K562 (cell line): ENCODE data around the gene CMTM8. TPM values are rescaled to one million over a fixed set of nuclear protein-coding genes. Genes with fewer than 3 reads are reported as not detected.

Experiments
- ATAC-seq: fragments of 200-7000 bp; cut with Tn5 transposase; 3 replicates; pipeline ENCODE4 v1.9.1; 2020; ENCODE audit warnings: moderate library complexity
- BruUV-seq: library from RNA; stranded (reverse); fragments of 400-500 nt; replicated peaks from 2 replicates; lab custom pipeline; 2021; lab: Mats Ljungman, UMichigan
- CTCF ChIA-PET: fragments of 300-600 bp; formaldehyde crosslinking; extraction: SDS; loops from one replicate; lab custom pipeline; 2021; ENCODE audit warnings: low intra/inter-chr PET ratio; lab: Yijun Ruan, JAX
- POLR2A ChIA-PET: fragments of 300-600, 350-650 bp; sonication (Branson Sonifier 250); formaldehyde crosslinking; extraction: SDS; loops from one replicate; lab custom pipeline; 2021; ENCODE audit warnings: antibody characterized with exemption, inconsistent platforms; lab: Yijun Ruan, JAX
- DNase-seq, 4 experiments: peaks; one replicate each; pipeline versions ENCODE4 v3.0.0 to v3.0.0-alpha.2; 2011 to 2018; ENCODE audit warnings: low spot score in 3 of 4, mixed read lengths in 3 of 4; ENCODE audit errors: extremely low read depth in 1 of 4
- FAIRE-seq: peaks from 2 replicates; lab custom pipeline; 2011; peaks lifted over from hg19 to GRCh38; lab: Jason Lieb, UNC
- H2AFZ ChIP-seq: 2 replicates; pipeline ENCODE4 v1.6.0; 2011; ENCODE audit warnings: low read depth, low read length, control low read depth, inconsistent platforms
- H3K27ac ChIP-seq: fragments of 200-600 bp; 3 replicates; pipeline ENCODE4 v1.8.0; 2011; ENCODE audit warnings: low read depth, mild to moderate bottlenecking, control low read depth, inconsistent platforms, low read length, moderate library complexity, mixed read lengths; ENCODE audit errors: extremely low read depth
- H3K27me3 ChIP-seq, 2 experiments: fragments of 300-600 bp in 1 of 2; 2 replicates in 1 of 2; 3 replicates in 1 of 2; pipeline versions ENCODE4 v1.6.0 to v1.8.0; 2011; ENCODE audit warnings: inconsistent platforms in 2 of 2, low read length in 2 of 2, mild to moderate bottlenecking in 1 of 2, mixed read lengths in 1 of 2, moderate library complexity in 1 of 2; ENCODE audit not compliant: control insufficient read depth in 2 of 2, insufficient read depth in 2 of 2
- H3K36me3 ChIP-seq: fragments of 300-600 bp; 3 replicates; pipeline ENCODE4 v1.8.0; 2011; ENCODE audit warnings: mild to moderate bottlenecking, low read length, inconsistent platforms; ENCODE audit not compliant: control insufficient read depth, insufficient read depth
- H3K4me1 ChIP-seq, 2 experiments: fragments of 200-600 bp in 1 of 2; replicated peaks in 1 of 2; 2 replicates in 1 of 2; 3 replicates in 1 of 2; pipeline versions ENCODE4 v1.5.1 to v1.8.0; 2011; ENCODE audit warnings: inconsistent platforms in 2 of 2, low read length in 2 of 2, mild to moderate bottlenecking in 1 of 2, mixed read lengths in 1 of 2, moderate library complexity in 1 of 2; ENCODE audit not compliant: control insufficient read depth in 2 of 2, insufficient read depth in 2 of 2
- H3K4me2 ChIP-seq: 2 replicates; pipeline ENCODE4 v1.6.1; 2011; ENCODE audit warnings: low read length, control low read depth, inconsistent platforms, mixed read lengths; ENCODE audit not compliant: insufficient read depth
- H3K4me3 ChIP-seq: fragments of 200-600 bp; sonication (generic), shearing (Covaris generic); 2 replicates; pipeline ENCODE4 v1.5.1; 2016; ENCODE audit warnings: control low read depth, inconsistent platforms
- H3K79me2 ChIP-seq: fragments of 200-600 bp; 3 replicates; pipeline ENCODE4 v1.8.0; 2011; ENCODE audit warnings: low read length, inconsistent platforms; ENCODE audit not compliant: control insufficient read depth, insufficient read depth
- H3K9ac ChIP-seq, 2 experiments: 2 replicates each; pipeline versions ENCODE4 v1.6.0 to v1.6.1; 2011; ENCODE audit warnings: low read depth in 2 of 2, low read length in 2 of 2, control low read depth in 1 of 2, inconsistent platforms in 1 of 2, mild to moderate bottlenecking in 1 of 2, mixed read lengths in 1 of 2; ENCODE audit not compliant: insufficient read depth in 1 of 2
- H3K9me1 ChIP-seq: one replicate; pipeline ENCODE4 v1.6.0; 2011; ENCODE audit warnings: inconsistent platforms, mild to moderate bottlenecking, low read length, moderate library complexity; ENCODE audit not compliant: control insufficient read depth, insufficient read depth
- H3K9me3 ChIP-seq: replicated peaks from 2 replicates; pipeline ENCODE4 v1.5.1; 2011; ENCODE audit warnings: low read depth, low read length, inconsistent platforms; ENCODE audit not compliant: control insufficient read depth, insufficient read depth
- H4K20me1 ChIP-seq: replicated peaks from 2 replicates; pipeline ENCODE4 v1.6.1; 2011; ENCODE audit warnings: low read length, inconsistent platforms, mixed read lengths; ENCODE audit not compliant: control insufficient read depth, insufficient read depth
- BRF1 ChIP-seq: IDR thresholded peaks from 3 replicates; pipeline ENCODE4 v1.6.1; 2011; ENCODE audit warnings: borderline replicate concordance, mild to moderate bottlenecking; ENCODE audit not compliant: insufficient read length; ENCODE audit errors: extremely low read depth
- CREM ChIP-seq: IDR thresholded peaks from 2 replicates; pipeline ENCODE4 v1.6.1; 2014; ENCODE audit warnings: antibody characterized with exemption, low read depth
- ERF ChIP-seq: fragments of 450-650 bp; formaldehyde crosslinking; IDR thresholded peaks from 2 replicates; pipeline ENCODE4 v1.4.0; 2020; ENCODE audit warnings: mild to moderate bottlenecking, mixed read lengths
- KLF16 ChIP-seq: IDR thresholded peaks from 2 replicates; pipeline ENCODE4 v1.6.1; 2016; ENCODE audit warnings: antibody characterized with exemption
- NR2C1 ChIP-seq, 2 experiments: fragments of 450-650 bp; IDR thresholded peaks; 2 replicates each; pipeline ENCODE4 v1.6.1; 2017; ENCODE audit warnings: mild to moderate bottlenecking in 2 of 2, antibody characterized with exemption in 1 of 2, inconsistent platforms in 1 of 2, missing compliant biosample characterization in 1 of 2, missing genetic modification characterization in 1 of 2
- PTRF ChIP-seq: fragments of 450-650 bp; IDR thresholded peaks from 2 replicates; pipeline ENCODE4 v1.6.1; 2016; ENCODE audit warnings: mild to moderate bottlenecking, missing genetic modification characterization, missing compliant biosample characterization
- RAD51 ChIP-seq: fragments of 450-650 bp; IDR thresholded peaks from 2 replicates; pipeline ENCODE4 v1.7.1; 2016; ENCODE audit warnings: low read depth, mild to moderate bottlenecking, borderline replicate concordance
- ZC3H8 ChIP-seq: fragments of 450-650 bp; IDR thresholded peaks from 2 replicates; pipeline ENCODE4 v1.6.1; 2017
- ZNF143 ChIP-seq: sonication (generic); formaldehyde crosslinking; IDR thresholded peaks from 2 replicates; pipeline ENCODE4 v1.9.0; 2022; ENCODE audit warnings: mild to moderate bottlenecking, missing genetic modification reagents
- ZNF584 ChIP-seq: fragments of 200-800 bp; sonication (Bioruptor generic); IDR thresholded peaks from 2 replicates; pipeline ENCODE4 v1.6.1; 2016; ENCODE audit warnings: low read depth, mild to moderate bottlenecking, missing genetic modification characterization, missing compliant biosample characterization
- ZSCAN32 ChIP-seq: fragments of 450-650 bp; formaldehyde crosslinking; IDR thresholded peaks from 2 replicates; pipeline ENCODE4 v1.4.0; 2020; ENCODE audit warnings: mild to moderate bottlenecking, moderate library complexity
- WGBS: fragments of 100-300 bp; shearing (Covaris generic); methylation state at CpG from one replicate; pipeline ENCODE4 v1.1.6; 2016; ENCODE audit warnings: low coverage, mixed read lengths; ENCODE audit not compliant: insufficient coverage; ENCODE audit errors: missing lambda C conversion rate; 5-methylcytosine and 5-hydroxymethylcytosine counted together
- in situ Hi-C: fragments of 300-500 bp; cut with MboI; formaldehyde crosslinking; loops from 4 replicates; pipeline ENCODE4 v1.15.0; 2018; ENCODE audit warnings: inconsistent platforms, mixed read lengths
- intact Hi-C: fragments of 100-400 bp; cut with micrococcal nuclease; formaldehyde crosslinking; loops from 2 replicates; pipeline ENCODE4 v1.14.2; 2022
- polyA plus RNA-seq, 8 experiments: library from polyadenylated mRNA; depleted of rRNA in 4 of 8; stranded (reverse) in 5 of 8; unstranded in 3 of 8; fragments of >200 nt; fragmentation: Nextera tagmentation in 2 of 8; fragmentation: Illumina TruSeq in 1 of 8; extraction: Ambion mirVana in 2 of 8; extraction: Trizol in 1 of 8; gene quantifications; 2 replicates each; pipeline versions ENCODE4 v1.2.1 to v1.2.3, GENCODE V29; 2011 to 2014; ENCODE audit warnings: inconsistent platforms in 1 of 8, missing spikeins in 1 of 8
- total RNA-seq, 7 experiments: library from RNA; depleted of rRNA in 6 of 7; stranded (reverse); fragments of >200 nt in 6 of 7; fragmentation: Illumina TruSeq in 2 of 7; extraction: Trizol in 2 of 7; gene quantifications; 2 replicates each; pipeline versions ENCODE4 v1.2.1 to v1.2.3, GENCODE V29; 2011 to 2021; ENCODE audit warnings: low replicate concordance in 1 of 7
- TF ChIP-seq, protein P1 (sequence below): sonication (generic); formaldehyde crosslinking; IDR thresholded peaks from 2 replicates; pipeline ENCODE4 v1.8.0; 2022; ENCODE audit warnings: mild to moderate bottlenecking, missing genetic modification reagents
- TF ChIP-seq, protein P2 (sequence below), 2 experiments: fragments of 450-650 bp; IDR thresholded peaks; 2 replicates each; pipeline ENCODE4 v1.6.1; 2016

The CMTM8 gene
- total and polyA plus RNA-seq, 9 of the 15 experiments (the other 6 are each of a cell fraction or from before 2014, with no cell fraction given): not detected

DNA sequence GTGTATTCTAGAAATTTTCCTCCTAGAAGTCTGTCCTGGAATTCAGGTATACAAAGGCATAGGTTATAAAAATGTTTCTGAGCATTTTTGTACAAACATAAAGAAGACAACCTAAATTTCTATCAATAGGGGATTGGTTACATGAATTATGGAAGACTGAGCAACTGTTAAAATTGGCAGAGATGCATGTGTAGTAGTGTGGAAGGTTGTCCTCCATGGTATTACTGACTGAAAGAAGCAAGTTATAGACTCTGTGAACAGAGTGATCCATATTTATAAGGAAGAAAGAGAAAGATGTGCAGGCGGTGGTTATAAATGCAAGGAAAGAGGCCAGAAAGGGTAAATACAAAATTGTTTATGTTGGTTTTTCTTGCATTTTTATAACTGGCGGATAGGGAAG is 114.9 kb downstream of the CMTM8 start:
- no peaks in the 10 kb centered on the region for H3K4me1 ChIP-seq
- in situ Hi-C loops (no loop called here), intact Hi-C loops (no loop called here)
- H3K27ac ChIP-seq: no peak overlapping the region
- peaks cover 3% of the 10 kb centered on the region; the same call in 1 of the 2 replicates for H4K20me1 ChIP-seq
- FAIRE-seq: no peak
- TF ChIP-seq ZC3H8: no peak
- TF ChIP-seq ZNF143 (CRISPR knock-in tag): no peak
- TF ChIP-seq BRF1: no peak
- TF ChIP-seq, protein P1, sequence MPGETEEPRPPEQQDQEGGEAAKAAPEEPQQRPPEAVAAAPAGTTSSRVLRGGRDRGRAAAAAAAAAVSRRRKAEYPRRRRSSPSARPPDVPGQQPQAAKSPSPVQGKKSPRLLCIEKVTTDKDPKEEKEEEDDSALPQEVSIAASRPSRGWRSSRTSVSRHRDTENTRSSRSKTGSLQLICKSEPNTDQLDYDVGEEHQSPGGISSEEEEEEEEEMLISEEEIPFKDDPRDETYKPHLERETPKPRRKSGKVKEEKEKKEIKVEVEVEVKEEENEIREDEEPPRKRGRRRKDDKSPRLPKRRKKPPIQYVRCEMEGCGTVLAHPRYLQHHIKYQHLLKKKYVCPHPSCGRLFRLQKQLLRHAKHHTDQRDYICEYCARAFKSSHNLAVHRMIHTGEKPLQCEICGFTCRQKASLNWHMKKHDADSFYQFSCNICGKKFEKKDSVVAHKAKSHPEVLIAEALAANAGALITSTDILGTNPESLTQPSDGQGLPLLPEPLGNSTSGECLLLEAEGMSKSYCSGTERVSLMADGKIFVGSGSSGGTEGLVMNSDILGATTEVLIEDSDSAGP (CRISPR knock-in tag): no peak
- no peak for TF ChIP-seq ZSCAN32 (CRISPR knock-in tag)
- no peak for TF ChIP-seq ZNF584 (CRISPR knock-in tag)
- TF ChIP-seq CREM: no peak
- no peak for TF ChIP-seq PTRF
- TF ChIP-seq NR2C1 (IDR thresholded peaks at IDR 0.05): no peak
- no peak for TF ChIP-seq NR2C1 (tag; IDR thresholded peaks at IDR 0.05)
- no peak for TF ChIP-seq RAD51
- TF ChIP-seq, protein P2, sequence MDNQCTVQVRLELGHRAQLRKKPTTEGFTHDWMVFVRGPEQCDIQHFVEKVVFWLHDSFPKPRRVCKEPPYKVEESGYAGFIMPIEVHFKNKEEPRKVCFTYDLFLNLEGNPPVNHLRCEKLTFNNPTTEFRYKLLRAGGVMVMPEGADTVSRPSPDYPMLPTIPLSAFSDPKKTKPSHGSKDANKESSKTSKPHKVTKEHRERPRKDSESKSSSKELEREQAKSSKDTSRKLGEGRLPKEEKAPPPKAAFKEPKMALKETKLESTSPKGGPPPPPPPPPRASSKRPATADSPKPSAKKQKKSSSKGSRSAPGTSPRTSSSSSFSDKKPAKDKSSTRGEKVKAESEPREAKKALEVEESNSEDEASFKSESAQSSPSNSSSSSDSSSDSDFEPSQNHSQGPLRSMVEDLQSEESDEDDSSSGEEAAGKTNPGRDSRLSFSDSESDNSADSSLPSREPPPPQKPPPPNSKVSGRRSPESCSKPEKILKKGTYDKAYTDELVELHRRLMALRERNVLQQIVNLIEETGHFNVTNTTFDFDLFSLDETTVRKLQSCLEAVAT (IDR thresholded peaks at IDR 0.05): no peak
- no peak for TF ChIP-seq KLF16
- no peak for TF ChIP-seq ERF (CRISPR knock-in tag)
- no peak overlapping the region for H3K4me2 ChIP-seq
- no peaks in the 10 kb centered on the region for H3K79me2 ChIP-seq
- no peak overlapping the region for H3K4me3 ChIP-seq
- H3K9ac ChIP-seq: no peak overlapping the region
- BruUV-seq: no TSS peak
- no peak for DNase-seq
- no peaks in the 10 kb centered on the region for H3K9me3 ChIP-seq
- H3K36me3 ChIP-seq: no peaks in the 10 kb centered on the region
- ChIA-PET CTCF (no interaction called here), POLR2A (no interaction called here)
- H2AFZ ChIP-seq: no peak overlapping the region
- ATAC-seq: no peak
- H3K27me3 ChIP-seq: peaks cover 12 to 16% of the 10 kb centered on the region in 2 experiments; a peak in 4 of 5 replicates
- no peaks in the 10 kb centered on the region for H3K9me1 ChIP-seq
- 0% methylated on average over 2 of the region's 2 CpGs for WGBS
